ENCODE results near the gene CDK5R1.
"Not testable (repeated sequence)": the region's sequence is repeated elsewhere in the genome, so short reads cannot be mapped to it uniquely, and the experiment has no call there.

Gene CDK5R1

GRCh38 chr17:32486701-32487472, at the start of gene CDK5R1:
TSS of gene CDK5R1 (plus strand) at chr17:32486993. CDS start at chr17:32487621, 628 bp downstream.
- DNase-seq: peak; percentile 50

DNA sequence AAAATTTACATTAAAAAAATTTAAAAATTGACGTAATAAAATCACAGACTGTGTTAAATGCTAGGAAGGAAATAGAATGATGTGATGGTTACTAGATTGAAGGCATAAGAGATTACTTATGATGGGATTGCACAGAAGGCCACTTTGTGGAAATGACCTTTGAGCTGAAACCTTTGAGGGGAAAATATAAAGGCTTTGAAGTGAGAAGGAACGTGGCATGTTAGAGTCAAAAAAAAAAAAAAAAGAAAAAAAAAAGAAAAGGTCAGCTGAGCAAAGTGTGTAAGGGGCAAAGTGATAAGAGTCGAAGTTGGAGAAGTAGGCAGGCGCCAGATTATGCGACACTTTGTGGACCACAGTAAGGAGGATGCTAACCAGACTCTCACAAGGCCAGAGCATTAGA, 46.1 kb upstream of the CDK5R1 start:
- DNase-seq: no peak

- DNase-seq: no peak
Observed at GRCh38 chr17:32441886-32442285, 44.9 kb upstream of the CDK5R1 start.

DNA sequence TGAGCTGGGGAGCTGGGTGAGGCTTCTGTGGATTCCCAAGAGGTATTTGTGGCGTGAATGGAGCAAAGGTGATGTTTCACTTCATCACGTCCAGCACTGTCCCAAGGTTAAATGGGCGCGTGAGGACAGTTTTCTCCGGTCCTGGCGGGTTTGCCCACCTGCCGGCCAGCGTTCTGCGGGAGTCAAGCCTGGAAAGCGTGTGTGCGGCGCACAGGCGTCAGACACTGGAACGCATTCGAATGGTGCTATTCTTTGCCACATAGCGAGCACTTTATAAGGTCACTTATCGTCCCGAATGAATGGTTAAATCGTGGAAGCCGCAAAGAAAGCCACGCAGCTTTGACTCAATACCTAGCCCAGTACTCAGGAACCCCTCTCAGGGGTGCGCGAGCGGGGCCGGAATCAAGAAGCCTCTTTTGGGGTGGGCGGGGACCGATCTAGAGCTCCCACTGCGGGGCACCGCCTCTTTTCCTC, 42.9 kb upstream of the CDK5R1 start:
- no peak for DNase-seq

GRCh38 chr17:32444301-32445073, 42.3 kb upstream of the CDK5R1 start, which contains the start of gene PSMD11:
TSS of gene PSMD11 (plus strand) at chr17:32444510. CDS start at chr17:32444524, 14 bp downstream.
- peak; percentile 98 for DNase-seq

DNA sequence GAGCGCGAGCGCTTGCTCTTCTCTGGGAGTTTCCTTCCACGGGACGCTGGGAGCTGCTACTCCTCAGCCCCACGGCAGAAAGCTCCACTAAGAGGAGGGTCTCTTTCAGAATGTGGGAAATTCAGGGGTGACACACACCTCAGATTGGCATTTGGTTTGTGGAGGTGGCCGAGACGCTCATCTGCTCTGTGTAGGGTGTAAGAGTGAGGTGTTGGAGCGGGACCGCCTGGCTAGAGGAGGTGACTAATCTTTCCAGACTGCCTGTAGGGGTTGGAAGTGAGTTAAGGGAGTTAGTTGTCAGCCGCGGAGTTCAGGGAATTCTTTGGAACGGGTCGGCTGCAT, 41.7 kb upstream of the CDK5R1 start:
- DNase-seq: peak; percentile 24

DNA sequence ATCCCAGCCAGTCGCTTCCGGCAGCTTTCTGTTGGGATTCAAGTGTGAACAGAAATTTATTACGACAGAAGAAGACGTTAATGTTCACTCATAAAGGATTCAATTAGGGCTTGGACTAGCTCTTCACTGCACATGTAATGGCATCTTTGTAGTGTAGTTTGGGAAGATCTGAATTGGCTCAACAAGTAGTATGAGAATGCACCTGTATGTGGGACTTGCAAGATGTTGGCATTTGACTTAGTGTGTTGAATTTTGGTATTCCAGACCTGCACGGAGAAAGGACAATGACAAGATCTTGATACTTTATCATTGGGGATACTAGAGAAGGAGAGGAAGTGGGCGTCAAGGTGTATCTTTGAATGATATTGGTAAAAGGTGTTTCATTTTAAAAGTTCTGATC, 41.3 kb upstream of the CDK5R1 start:
- DNase-seq: no peak

DNA sequence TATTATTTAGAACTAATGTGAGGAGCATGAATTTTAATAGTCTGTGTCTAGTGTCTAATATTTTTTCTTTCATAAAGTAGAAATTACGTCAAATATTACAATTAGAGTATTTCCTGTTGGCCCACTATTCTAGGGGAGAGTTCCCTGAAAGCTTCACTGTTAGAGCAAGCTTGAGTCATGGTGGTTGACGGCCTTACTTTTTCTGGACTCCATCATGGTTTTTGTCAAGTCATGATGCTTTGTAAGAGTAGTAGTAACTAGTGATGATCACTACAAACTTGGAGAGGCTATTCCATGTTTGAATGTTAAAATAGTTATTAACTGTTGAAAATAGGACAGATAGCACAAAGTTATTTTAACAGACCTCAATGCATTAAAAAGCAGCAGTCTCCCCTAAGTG, 40.8 kb upstream of the CDK5R1 start:
- DNase-seq: no peak

- DNase-seq: no peak
Observed at GRCh38 chr17:32446949-32447348, 39.8 kb upstream of the CDK5R1 start.

DNA sequence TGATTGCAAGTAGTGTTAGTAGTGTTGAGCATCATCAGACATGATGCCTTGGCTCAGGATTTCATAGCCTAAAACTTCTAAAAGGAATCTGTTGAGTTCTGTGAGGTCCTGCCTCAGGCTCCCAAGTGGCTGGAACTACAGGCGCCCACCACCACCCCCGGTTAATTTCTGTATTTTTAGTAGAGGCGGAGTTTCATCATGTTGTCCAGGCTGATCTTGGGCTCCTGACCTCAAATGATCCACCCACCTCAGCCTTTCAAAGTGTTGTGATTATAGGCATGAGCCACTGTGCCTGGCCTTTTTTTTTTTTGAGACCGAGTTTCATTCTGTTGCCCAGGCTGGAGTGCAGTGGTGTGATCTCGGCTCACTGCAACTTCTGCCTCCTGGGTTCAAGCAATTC, 36.8 kb upstream of the CDK5R1 start:
- no peak for DNase-seq

GRCh38 chr17:32450379-32450778, 36.4 kb upstream of the CDK5R1 start:
- DNase-seq: not testable (repeated sequence)

- DNase-seq: no peak
Observed at GRCh38 chr17:32451879-32452278, 34.9 kb upstream of the CDK5R1 start.

- DNase-seq: no peak
Observed at GRCh38 chr17:32452281-32452680, 34.5 kb upstream of the CDK5R1 start.

DNA sequence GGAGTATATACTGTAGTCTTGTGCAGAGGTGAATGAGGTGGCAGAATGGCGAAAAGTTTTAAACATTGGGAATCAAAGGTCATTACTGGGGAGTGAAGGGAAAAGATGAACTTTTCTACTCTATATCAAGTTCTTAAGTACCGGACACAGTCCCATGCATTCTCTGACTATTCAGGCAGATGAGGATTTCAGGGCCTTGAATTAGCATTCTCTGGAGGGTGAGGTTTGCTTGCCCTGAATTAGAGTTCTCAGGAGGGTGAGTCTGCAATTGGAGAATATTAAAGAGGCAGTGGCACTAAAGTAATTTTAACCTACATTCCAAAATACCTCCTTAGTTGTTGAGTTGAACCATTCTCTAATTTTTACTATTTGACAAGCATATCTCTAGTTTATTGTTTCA, 33.4 kb upstream of the CDK5R1 start:
- no peak for DNase-seq

DNA sequence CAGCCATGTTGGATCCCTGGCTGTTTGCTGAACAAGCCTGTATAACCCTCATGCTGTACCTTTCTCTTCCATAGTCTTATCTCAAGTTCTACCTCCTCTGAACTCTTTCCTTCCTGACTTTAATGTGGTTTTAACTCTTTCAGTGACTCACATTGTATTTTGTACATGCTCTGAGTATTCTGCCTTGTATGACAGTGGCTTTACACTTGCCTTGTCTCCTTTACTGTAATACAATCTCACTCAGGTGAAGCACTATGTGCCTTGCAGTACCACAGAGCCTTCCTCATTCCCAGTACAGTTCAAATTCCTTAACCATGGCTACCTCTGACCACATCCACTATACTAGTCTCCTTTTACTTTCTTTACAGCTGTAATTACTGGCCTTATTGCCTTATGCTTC, 28.4 kb upstream of the CDK5R1 start:
- DNase-seq: no peak

DNA sequence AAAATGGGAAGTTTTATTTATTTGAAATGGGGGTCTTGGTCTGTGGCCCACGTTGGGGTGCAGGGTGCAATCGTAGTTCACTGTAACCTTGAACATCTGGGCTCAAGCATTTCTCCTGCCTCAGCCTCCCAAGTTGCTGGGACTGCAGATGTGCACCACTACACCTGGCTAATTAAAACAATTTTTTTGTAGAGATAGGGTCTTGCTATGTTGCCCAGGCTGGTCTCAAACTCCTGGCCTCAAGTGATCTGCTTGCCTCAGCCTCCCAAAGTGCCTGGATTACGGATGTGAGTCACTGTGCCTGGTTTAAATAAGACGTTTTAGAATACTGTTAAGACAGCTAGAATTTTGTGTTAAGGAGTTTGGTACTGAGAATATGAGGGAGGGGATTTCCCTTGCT, 26.7 kb upstream of the CDK5R1 start:
- no peak for DNase-seq

GRCh38 chr17:32461498-32461852, 25.3 kb upstream of the CDK5R1 start:
- DNase-seq: no peak

- no peak for DNase-seq
Observed at GRCh38 chr17:32461853-32462617, 24.8 kb upstream of the CDK5R1 start.

DNA sequence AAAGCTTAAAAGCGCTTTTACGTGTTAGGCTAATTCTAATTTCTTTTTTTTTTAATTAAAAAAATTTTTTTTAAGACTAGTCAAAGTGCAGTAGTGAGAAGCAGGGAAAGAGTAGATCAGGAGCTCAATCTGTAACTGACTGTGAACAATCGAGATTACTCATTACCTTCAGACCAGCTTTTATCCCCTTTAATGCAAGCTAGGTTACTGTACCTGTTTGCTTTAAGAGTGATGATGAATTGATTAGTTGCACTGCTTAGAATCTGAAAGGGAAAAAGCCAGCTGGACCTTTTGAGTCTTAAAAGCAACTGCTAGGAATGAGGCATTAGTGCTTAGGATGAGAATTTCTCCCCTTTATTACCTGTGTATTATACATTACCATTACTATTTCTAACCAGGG, 23.5 kb upstream of the CDK5R1 start:
- no peak for DNase-seq

DNA sequence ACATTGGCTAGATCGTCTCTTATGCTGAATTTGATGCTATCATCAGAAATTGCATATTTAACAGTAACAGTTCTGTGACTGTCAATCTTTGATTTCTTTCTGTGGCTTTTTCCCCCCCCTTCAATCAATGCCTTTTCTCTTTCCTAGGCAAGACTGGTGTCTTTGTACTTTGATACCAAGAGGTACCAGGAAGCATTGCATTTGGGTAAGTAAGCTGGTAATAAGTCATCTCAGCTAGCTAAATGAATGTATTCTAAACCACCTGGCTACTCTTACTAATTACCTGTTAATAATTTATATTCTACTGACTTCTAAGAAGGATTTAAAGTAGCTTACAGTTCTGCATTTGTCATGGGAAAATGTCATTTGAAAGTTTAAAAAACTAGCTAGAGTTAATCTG, 22.4 kb upstream of the CDK5R1 start:
- no peak for DNase-seq

DNA sequence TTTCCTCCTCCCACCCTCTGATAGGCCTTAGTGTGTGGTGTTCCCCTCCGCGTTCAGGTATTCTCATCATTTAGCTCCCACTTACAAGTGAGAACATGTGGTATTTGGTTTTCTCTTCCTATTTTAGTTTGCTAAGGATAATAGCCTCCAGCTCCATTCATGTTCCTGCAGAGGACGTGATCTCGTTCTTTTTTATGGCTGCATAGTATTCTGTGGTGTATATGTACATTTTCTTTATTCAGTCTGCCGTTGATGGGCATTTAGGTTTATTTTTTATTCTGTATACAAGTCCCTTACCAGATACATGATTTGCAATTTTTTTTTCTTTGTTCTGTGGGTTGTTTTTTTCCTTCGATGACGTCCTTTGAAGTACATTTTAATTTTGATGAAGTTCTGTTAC, 18.8 kb upstream of the CDK5R1 start:
- DNase-seq: no peak

DNA sequence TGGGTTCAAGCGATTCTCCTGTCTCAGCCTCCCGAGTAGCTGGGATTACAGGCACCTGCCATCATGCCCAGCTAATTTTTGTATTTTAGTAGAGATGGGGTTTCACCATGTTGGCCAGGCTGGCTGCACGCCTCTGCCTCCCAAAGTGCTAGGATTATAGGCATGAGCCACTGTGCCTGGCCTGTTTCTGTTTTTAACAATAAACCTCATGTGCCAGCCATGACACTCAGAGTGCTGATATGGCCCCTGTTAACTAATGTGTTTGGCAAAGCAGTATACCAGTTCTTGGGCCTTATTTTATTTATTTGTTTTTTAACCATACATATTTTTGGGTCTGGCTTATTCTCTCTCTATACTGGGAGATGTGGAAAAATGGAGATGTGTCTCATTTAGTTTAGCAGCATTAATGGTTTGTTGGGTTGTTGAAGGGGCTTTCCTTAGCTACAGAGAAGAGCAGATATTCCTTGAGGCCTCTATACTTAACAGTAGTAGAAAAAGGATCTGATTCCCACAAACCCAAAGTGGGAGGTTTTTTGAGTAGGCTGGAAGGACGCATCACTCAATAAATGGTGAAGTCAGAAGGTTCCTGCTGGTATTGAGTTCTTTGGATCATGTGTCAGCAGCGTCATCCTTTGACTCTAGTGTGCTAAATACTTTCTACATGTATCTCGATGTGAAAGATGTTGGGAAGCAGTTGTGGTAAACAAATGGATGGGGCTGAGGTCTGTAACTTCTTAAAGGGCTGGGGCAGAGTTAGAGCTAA, 16.2 kb upstream of the CDK5R1 start:
- no peak for DNase-seq

- DNase-seq: no peak
Observed at GRCh38 chr17:32471652-32472051, 15.1 kb upstream of the CDK5R1 start.
